GM10266 (cell line): ENCODE measurements around the gene KDM2B.
"Not testable (repeated sequence)": the region's sequence is repeated elsewhere in the genome, so short reads cannot be mapped to it uniquely, and the experiment has no call there.

Experiments used
- DNase-seq: peaks from one replicate; pipeline ENCODE4 v3.0.0; 2012; ENCODE audit errors: extremely low spot score
- TF ChIP-seq, protein P1 (sequence below): IDR thresholded peaks from 2 replicates; pipeline ENCODE4 v1.5.1; 2012; ENCODE audit warnings: mild to moderate bottlenecking, low read depth; ENCODE audit not compliant: control insufficient read depth, insufficient read depth; ENCODE audit errors: missing control alignments

Gene KDM2B

DNA sequence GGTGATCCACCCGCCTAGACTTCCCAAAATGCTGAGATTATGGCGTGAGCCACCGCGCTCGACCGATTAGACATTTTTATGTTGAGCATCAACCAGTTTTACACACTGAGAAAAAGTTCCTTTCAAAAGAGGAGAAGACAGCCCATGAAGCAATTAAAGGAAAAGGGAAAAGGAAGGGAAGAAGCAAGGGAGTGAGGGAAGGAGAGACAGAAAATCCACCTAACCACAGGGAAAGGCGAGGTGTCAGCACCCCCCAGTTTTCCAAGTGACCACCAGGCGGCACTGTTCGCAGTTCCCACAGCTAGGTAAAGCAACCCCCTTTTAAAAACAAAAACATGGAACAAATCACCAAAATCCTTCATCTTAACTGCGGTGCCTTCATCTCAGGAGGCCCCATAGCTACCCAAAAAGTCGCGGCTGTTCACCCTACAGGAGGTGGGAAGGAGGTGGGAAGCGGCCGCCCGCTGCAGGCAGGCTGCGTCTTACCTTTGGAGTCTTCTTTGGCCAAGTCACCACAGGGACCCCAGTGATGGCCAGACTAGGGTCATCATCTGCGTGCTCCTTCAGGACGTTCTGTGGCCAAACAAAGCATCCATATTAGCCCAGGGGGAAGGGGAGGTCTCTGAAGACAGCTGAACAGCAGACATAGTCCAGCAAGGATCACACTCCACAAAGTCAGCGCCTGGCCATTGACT, 86.6 kb downstream of the KDM2B start:
- peak; percentile 59 for DNase-seq
- TF ChIP-seq, protein P1, sequence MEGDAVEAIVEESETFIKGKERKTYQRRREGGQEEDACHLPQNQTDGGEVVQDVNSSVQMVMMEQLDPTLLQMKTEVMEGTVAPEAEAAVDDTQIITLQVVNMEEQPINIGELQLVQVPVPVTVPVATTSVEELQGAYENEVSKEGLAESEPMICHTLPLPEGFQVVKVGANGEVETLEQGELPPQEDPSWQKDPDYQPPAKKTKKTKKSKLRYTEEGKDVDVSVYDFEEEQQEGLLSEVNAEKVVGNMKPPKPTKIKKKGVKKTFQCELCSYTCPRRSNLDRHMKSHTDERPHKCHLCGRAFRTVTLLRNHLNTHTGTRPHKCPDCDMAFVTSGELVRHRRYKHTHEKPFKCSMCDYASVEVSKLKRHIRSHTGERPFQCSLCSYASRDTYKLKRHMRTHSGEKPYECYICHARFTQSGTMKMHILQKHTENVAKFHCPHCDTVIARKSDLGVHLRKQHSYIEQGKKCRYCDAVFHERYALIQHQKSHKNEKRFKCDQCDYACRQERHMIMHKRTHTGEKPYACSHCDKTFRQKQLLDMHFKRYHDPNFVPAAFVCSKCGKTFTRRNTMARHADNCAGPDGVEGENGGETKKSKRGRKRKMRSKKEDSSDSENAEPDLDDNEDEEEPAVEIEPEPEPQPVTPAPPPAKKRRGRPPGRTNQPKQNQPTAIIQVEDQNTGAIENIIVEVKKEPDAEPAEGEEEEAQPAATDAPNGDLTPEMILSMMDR = peak; percentile 79

DNA sequence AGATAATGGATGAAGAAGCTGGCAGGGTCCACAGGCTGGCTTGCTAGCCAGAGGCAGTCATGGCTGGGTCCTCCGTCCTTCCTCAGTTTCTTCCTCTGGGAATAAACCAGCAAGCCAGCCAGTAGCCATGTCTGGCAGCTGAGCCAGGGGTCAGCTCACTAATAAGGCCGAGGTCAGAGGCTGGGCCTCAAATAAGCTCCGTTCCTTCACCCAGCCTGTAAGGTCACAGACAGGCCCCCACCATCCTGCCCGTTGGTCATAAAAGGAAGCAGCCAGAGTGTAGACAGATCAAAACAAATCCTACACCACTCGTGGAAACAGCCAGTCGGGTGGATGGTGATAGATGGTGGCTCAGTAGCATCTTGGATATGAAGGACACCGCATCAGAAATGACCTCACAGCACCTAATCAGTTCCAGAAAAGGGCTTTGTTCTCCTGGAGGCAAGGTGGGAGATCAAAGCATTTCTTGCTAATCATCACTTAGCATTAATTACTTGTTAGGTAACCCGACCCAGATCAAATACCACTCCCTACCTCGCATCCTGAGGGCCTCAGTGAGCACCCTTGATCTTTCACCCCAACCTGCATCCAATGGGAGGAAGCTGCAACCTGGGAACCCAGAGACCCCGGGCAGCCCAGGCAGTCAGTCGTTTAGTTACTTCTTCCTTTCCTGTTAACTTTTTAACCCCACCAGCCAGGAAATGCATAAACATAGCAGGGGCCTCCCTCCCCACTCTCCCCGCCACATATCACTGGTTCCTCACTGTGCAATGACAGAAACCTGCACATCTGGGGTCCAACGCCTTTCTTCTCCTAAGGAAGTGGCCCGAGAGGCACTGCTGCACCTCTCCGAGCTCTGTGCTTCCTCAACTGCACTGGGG, 90.2 kb downstream of the KDM2B start:
- TF ChIP-seq, protein P1 = no peak
- no peak for DNase-seq

DNA sequence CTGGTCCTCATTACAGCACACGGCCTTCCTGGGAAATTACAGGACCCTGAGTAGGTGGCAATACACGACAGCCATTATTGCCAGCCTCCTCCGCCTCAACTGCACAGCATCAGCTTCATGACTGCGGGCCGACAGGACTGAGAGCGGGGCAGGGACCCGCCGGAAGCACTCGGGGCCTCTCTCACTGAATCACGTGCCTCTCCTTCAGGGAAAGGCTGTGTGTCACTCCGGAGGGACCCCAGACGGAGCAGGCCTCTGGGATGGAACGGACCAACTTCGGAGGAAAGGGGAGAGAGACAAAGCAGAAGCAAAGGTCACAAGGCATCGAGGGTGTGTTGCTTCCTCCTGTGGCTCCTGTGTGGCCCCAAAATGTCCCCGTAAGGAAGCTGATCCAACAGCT, 90.9 kb downstream of the KDM2B start:
- DNase-seq = no peak
- TF ChIP-seq, protein P1 = no peak

DNA sequence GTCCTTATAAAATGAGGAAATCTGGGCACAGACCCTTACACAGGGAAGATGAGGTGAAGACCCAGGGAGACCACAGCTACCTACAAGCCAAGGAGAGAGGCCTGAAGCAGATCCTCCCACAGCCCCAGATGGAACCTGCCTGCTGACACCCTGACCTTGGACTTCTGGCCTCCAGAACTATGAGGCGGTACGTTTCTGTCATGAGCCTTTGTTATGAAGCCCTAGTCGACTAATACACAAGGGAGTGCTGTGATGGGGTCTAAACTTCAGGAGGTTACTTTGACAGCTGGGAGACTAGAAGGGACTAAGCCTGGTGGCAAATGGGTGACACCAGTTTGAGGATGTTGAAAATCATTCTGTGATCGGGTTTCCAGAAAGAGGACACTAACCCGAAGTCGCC, 95.9 kb downstream of the KDM2B start:
- no peak for DNase-seq
- TF ChIP-seq, protein P1 = no peak

DNA sequence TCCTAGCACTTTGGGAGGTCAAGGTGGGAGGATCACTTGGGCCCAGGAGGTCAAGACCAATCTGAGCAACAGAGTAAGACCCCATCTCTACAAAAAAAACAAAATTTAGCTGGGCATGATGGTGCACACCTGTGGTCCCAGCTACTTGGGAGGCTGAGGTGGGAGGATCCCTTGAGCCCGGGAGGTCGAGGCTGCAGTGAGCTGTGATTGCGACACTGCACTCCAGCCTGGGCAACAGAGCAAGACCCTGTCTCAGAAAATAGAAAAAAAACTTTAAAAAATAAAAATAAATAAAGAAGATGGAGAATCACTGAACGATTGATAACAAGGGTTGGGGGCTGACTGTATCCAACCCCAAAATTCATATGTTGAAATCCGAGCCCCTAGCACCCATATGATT, 96.3 kb downstream of the KDM2B start:
- not testable (repeated sequence) for DNase-seq

DNA sequence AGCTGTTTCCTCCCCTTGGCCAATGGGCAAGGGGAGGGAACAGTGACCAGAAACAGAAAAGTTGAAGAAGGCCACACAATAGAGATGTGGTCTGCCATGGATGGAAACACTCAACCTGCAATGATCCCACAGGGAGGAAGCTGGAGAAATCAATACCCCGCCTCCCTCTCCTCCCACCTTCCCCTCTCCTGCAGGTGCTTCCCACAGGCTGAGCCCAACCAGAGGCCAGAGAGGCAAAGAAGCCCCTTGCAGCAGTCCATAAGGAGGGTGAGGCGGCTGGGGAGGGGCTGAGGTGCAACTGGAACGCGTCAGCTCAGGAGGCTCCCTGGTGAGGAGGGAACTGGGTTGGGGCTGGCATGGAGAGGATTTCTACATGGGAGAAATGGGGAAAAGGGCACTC, 96.9 kb downstream of the KDM2B start:
- DNase-seq = no peak
- TF ChIP-seq, protein P1 = no peak

DNA sequence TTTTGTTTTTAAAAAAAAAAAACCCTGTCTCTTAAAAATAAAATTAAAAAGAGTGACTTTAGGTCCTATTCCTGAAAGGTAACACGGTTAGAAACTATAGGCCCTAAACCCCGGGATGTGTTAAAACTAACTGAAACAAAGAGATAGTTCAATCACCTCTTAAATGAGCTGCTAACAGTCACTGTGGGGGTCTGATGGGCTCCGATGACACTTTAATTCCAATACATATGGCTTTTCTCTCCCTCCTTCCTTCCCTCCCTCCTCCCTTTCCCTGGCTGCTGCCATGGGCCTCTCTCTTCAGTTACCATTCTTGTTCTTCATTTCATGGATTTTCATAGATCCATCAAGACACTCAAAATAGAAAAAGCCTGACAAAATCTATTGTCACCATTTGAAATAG, 104.3 kb downstream of the KDM2B start:
- DNase-seq = no peak
- TF ChIP-seq, protein P1 = no peak
